GM12864 (cell line): ENCODE measurements around the gene FAM210A.
A peak's percentile ranks its signal among the peaks of the same experiment; 100 is the strongest.

Experiments
- DNase-seq: peaks from one replicate; pipeline ENCODE4 v3.0.0-alpha.2; 2011; ENCODE audit warnings: low read depth
- H3K4me3 ChIP-seq: 2 replicates; pipeline ENCODE4 v1.5.1; 2011; ENCODE audit warnings: mild to moderate bottlenecking, low read depth, low read length, control low read depth
- TF ChIP-seq, protein P1 (sequence below): IDR thresholded peaks from 2 replicates; pipeline ENCODE4 v1.5.1; 2011; ENCODE audit warnings: low read depth, mild to moderate bottlenecking, moderate library complexity, low read length, control low read depth, inconsistent platforms; ENCODE audit errors: missing control alignments

FAM210A gene, protein sequence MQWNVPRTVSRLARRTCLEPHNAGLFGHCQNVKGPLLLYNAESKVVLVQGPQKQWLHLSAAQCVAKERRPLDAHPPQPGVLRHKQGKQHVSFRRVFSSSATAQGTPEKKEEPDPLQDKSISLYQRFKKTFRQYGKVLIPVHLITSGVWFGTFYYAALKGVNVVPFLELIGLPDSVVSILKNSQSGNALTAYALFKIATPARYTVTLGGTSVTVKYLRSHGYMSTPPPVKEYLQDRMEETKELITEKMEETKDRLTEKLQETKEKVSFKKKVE

DNA sequence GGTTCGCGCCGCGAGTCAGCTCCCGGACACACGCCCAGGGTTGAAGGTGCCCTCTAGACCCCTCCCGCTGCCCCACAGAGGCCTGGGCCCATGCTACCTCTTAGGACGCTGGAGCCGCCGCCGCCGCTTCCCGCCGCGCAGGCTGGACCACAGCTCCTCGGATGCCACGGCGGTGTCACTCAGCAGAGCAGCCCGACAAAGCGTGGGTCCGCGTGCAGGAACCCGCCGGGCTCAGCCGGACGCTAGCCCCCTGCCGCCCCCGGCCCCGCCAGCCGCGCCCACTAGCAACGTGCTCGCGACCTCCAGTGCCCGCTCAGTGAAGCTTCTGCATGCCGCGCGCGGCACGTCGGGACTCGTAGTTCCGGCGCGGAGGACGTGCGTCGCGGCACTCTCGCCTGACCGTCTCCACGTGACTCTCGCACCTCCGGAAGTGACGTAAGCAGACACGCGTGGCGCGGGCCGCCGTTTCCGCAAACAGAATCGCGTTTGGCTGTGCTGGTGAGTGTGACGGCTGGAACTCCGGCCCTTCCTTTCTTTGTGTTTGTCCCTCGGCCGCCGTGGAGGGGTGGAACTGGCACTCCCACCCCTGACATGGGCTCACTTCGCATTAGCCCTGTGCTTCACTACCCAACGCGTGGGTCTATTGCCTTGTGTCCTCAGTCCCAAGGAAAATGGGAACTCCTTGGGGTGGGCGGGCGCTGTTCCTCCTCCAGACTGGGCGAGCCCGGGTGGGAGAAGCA is at the start of gene FAM210A, which contains the start of gene RNMT:
FAM210A (minus strand) TSS at position 327 of the 740 bp plus-strand sequence. CDS start 44,481 bp downstream, outside the sequence.
RNMT (plus strand) TSS at position 442 of the 740 bp plus-strand sequence. CDS start 4,845 bp downstream, outside the sequence.
- peak; percentile 90 for DNase-seq
- TF ChIP-seq, protein P1, sequence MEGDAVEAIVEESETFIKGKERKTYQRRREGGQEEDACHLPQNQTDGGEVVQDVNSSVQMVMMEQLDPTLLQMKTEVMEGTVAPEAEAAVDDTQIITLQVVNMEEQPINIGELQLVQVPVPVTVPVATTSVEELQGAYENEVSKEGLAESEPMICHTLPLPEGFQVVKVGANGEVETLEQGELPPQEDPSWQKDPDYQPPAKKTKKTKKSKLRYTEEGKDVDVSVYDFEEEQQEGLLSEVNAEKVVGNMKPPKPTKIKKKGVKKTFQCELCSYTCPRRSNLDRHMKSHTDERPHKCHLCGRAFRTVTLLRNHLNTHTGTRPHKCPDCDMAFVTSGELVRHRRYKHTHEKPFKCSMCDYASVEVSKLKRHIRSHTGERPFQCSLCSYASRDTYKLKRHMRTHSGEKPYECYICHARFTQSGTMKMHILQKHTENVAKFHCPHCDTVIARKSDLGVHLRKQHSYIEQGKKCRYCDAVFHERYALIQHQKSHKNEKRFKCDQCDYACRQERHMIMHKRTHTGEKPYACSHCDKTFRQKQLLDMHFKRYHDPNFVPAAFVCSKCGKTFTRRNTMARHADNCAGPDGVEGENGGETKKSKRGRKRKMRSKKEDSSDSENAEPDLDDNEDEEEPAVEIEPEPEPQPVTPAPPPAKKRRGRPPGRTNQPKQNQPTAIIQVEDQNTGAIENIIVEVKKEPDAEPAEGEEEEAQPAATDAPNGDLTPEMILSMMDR: no peak
- H3K4me3 ChIP-seq: peak within 1 kb of the TSS; percentile 89

DNA sequence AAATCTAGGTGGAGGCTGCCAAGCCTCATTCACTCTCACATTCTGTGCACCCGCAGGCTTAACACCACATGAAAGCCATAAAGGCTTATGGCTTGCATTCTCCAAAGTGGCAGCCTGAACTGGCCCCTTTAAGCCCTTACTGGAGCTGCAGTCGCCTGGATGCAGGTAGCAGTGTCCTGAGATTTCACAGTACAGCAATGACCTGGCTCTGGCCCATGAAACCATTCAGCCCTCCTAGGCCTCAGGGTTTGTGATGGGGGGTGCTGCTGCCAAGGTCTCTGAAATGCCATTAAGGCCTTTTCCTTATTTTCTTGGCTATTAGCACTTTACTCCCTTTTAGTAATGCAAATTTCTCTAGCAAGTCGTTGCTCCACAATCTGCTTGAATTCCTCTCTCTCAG is 48.7 kb upstream of the FAM210A start:
- DNase-seq: no peak

DNA sequence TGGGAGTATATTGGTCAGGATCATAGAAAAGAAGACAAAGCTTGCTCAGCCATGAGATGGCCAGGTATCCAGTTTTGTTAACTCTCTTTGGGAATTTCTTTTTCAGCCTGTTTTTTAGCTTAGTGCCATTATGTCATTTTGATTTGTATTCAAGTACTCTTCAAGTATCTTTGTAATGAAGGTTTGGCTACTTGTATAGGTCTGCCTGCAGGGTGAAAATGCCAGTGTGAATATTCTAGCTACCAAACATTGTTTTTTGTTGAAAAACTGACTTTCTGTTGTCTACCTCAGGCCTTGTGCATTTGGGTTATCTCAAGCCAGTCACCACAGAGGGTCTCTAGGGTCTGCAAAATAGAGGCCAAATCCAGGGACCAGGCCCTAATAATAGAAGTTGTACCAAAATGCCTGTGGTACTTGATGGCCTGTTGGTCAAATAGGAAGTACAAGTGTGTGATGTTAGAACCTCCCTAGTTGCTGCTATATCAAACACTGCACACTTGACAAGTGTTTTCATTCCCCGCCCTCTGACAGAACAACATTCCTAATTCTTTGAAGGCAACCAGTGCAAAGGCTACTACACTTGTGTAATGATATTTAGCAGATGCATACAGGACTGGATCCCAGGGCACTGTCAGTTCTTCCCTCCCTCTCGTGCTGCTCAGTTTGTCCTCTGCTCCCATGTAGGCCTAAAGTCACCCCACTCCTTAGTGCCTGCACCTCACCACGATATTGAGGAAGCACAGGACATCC is 36.5 kb upstream of the FAM210A start:
- TF ChIP-seq, protein P1: no peak
- no peak overlapping the region for H3K4me3 ChIP-seq
- no peak for DNase-seq

More for the DNA sequence above, 48.7 kb upstream of the FAM210A start:
- TF ChIP-seq, protein P1: no peak
- no peak overlapping the region for H3K4me3 ChIP-seq

DNA sequence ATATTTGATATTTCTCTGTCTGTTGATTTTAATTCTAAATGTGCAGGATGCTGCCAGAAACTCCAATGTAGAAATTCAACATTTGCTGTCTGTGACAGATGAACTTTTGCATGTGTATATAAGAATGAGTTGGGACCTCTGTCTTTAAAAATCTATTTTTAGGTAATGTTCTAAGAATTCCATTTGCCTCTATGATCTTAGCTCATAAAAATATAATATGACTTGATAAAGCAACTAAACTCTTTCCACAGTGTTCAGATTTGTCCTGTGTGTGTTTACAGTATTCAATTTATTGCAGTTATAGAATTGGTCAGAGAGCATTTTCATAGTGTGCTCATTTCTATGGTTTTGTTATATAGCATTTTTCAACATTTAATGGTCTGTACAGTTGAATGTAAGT is 33.7 kb upstream of the FAM210A start:
- TF ChIP-seq, protein P1: no peak
- H3K4me3 ChIP-seq: no peak overlapping the region
- no peak for DNase-seq

DNA sequence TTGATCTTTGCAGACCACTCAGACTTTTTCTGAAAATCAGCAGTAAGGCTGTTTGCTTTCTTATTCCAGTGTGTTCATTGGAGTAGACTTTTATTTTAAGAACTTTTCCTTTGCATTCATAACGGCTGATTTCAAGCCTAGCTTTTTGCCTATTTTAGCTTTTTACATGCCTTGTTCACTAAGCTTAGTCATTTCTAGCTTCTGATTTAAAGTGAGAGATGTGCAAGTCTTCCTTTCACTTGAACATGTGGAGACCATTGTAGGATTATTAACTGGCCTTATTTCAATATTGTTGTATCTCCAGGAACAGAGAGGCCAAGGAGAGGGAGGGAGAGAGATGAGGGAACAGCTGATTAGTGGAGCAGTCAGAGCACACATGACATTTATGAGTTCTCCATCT is 32.3 kb upstream of the FAM210A start:
- DNase-seq: no peak
- no peak overlapping the region for H3K4me3 ChIP-seq
- TF ChIP-seq, protein P1: no peak

DNA sequence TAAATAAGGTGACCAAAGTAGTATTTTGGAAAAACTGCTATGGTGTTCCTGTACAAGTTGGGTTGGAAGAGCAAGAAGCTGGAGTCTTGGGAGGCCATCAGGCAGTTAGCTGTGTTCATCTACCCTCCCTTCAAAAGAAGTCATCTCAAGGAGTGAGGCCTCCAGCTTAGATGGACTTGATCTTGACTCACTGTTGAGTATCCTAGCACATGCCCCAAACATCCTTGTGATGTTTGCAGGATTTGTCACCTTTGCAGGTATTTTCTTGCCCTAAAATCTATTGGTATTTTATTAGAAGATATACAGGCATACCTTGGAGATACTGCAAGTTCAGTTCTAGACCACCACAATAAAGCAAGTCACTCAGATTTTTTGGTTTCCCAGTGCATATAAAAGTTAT is 30.3 kb upstream of the FAM210A start:
- TF ChIP-seq, protein P1: no peak
- DNase-seq: no peak
- no peak overlapping the region for H3K4me3 ChIP-seq
